GM19023 (cell line): ENCODE results near the gene PLEKHM3.
A peak's percentile ranks its signal among the peaks of the same experiment; 100 is the strongest.

Source experiments
- ATAC-seq: cut with Tn5 transposase; IDR thresholded peaks from one replicate; pipeline ENCODE4 v1.9.1; 2021; ENCODE audit warnings: mild to moderate bottlenecking, moderate library complexity; ENCODE audit not compliant: unreplicated experiment

The PLEKHM3 gene

DNA sequence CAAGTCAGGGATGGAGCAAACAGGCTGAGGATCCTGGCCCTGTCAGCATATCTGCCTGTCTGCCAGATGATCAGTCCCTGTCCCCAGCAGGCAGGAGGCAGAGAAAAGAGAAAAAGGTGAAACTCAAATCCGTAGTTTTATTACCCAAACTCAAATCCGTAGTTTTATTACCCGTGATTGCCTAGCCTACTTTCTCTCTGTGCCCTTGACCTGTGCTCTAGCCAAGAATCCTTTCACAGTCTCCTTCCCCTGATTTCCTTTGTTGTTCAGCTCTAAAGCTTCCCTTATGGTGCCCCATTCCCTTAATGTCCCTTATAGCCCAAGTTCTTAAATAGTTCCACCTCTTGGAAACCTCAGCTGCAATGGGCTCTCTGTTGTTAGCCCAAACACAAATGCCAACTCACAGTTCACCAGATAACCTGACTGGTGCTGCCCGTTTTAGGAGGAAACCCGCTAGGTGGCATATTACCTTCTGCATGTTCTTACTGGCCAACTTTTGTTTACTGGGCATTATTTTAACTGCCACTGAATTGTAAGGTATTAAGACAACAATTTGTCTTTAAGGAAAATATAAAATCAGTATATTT is 130.0 kb downstream of the PLEKHM3 start:
- ATAC-seq, result no peak

DNA sequence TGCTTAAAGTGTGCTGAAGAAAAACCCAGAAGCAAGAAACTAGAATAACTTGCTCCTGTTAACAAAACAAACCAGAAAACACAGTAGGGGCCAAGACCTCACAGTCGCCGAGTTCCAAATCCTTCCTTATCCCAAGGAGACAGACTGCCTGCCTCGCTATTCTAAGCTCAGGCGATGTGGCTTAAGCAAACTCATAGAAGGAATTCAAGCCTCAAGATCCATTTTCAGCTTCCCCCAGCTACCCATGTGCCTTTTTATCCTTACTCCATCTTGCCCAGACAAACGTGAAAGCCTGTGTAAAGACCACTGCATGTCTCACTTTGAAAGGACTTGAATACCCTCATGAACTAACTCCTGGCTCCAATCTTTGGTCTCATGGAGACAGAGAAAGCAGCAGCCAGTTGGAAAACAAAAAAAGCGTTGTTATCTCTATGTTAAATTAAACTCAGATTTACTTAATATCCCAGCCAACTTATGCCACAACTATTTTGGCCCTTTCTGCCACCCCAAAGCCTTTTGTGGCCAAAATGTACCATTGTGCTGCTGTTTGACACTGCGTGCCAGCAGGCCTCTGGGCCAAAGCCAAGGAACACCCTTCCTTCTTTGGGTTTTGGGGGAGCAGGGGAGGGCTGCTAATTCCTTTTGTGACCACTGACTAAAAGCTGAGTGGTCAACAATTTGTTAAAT is 132.5 kb downstream of the PLEKHM3 start:
- no peak for ATAC-seq

DNA sequence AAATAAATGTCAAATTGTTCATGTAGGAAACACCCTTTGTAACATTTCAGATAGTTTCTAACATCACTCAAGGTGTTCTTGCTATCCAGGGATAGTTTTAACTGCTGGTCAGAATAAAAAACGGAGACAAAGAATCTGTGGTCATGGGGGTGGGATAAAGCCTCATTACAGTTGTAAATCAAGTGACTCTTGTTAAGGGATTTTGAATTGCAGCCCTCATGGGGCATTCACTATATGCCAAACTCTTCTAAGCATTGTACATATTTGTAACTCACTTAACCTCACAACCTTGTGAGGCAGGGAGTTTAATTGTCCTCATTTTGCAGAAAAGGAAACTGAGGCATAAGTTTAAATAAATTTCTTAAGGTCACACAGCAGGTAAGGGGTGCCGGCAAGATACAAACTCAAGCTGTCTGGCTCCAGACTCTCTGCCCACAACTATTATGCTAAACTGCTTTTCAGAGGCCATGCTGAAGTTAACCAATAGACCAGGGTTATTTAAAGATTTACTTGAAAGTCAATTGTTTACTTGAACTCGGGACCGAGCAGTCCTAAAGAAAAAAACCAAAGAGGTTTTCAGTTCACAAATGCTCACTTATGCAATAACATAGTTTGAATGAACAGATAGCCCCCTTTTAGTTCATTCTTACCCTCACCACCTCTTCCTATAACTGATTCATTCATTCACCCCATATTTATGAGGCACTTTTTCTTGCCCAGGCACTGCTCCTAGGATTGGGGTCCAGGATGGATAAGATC is 134.1 kb downstream of the PLEKHM3 start:
- no peak for ATAC-seq

DNA sequence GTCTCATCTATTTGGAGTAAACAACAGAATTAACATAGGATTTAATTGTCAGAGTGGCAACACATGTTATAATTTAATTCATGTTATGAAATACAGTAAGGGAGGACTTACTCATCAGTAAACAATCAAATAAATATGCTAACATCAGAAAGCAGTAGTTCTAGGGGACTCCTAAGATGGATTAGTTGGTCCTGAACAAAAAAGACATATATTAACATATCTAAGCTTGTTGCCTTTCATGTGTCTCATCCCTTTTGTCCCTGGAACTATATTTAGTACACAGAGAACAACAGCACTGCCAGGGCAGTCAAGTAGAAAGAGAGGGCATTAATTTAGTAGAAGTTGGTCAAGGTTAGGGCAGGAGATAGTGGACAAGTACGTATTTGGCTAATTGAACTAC is 137.8 kb downstream of the PLEKHM3 start:
- no peak for ATAC-seq

DNA sequence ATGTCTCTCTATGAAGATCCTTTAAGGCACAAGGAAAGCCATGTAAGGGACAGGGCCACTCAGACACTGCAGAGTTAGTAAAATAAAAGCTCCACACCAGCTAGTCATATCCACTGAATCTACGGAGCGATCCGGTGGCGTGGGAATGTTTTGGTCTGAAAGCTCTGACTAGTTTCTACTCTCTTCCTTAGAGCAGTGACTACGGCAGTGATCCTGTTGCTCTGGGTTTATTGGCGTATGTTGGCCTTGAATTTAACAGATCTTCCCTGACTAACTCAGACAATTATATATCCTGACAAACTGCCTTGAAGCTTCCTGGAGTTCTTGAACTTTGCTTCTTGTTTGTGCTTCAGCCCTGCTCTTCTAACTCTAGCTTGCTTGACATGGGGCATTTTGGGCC is 140.3 kb downstream of the PLEKHM3 start:
- ATAC-seq, result no peak

DNA sequence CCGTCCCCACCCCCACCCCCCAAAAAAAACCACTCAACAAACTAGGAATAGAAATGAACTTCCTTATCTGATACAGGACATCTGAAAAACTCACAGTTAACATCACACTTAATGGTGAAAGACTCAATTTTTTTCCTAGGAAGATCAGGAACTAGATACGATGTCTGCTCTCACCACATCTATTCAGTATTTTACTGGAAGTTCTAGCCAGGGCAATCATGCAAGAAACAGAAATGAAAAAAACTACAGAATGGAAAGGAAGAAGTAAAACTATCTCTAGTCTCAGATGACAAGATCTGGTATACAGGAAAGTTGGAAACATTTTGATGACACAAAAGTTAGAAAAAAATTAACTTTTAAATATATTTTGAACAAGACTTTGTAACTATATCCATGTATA is 141.2 kb downstream of the PLEKHM3 start:
- ATAC-seq, result no peak

DNA sequence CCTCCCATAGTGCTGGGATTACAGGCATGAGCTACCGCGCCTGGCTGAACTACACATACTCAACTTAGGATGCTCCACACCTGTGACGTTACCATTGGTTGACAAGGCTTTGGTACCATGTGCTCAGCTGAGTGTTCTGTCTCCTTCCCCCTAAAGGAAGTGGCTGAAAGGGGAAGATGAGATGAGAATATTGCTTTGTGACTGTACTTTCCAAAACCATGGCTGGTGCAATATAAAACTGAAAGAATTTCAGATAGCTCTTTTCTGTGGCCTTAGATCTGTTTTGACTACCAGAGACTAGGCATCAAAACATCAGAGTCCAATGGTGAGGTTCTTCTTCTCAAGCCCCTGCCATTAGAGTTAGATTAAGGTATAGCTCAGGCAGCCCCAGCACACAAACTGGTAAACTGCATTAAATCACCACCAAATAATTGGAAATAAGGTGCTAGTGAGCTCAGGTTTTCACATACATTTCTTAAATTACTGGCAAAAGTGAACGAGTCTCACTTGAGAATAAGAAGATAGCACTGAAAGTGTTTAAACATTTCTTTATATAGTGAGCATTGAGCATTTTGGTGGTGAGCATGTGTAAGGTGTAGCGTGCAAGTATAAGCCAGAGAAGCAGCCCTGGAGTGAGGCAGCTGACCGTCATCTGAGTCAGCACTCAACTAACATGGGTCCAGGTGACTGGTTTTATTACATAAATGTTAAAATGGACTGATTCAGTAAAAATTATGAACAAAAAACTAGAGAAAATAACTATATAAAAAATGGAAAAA is 142.1 kb downstream of the PLEKHM3 start:
- ATAC-seq, result peak; percentile 78

DNA sequence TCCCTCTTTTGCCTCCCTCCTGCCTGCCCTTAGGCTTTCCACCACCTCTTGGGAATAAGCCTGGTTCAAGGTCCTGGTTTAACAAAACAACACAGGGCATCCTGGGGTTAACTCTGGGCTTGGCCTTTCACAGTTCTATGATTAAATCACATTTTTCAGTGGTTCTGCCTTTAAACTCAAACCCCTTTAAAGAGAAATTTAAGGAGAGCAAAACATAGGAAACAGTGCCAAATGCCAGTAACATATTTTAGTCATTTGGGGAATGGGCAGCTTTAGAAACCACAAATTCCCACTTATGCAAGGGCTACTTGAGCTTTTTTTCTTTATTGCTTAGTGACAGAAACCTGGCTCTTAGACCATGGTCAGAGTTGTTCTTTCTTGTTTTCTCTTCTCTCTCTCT is 143.4 kb downstream of the PLEKHM3 start:
- ATAC-seq, result no peak

DNA sequence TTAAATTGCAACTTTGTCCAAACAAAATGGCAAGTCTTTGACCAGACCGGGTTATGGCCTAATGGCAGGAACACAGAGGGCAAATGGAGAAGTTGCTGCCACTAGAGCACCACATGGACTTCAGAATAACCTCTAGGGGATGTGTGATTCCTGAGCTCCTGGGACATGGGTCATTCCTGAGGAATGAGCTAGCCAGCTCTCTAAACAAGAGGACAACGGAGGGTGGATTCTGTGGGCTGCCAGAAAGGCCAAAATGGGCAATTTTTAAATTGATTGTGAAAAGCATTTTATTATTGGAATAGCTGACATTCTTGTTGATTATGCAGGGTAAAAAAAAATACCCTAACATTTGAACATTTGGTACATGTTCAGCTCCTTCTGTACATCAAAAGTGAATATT is 145.8 kb downstream of the PLEKHM3 start:
- no peak for ATAC-seq

DNA sequence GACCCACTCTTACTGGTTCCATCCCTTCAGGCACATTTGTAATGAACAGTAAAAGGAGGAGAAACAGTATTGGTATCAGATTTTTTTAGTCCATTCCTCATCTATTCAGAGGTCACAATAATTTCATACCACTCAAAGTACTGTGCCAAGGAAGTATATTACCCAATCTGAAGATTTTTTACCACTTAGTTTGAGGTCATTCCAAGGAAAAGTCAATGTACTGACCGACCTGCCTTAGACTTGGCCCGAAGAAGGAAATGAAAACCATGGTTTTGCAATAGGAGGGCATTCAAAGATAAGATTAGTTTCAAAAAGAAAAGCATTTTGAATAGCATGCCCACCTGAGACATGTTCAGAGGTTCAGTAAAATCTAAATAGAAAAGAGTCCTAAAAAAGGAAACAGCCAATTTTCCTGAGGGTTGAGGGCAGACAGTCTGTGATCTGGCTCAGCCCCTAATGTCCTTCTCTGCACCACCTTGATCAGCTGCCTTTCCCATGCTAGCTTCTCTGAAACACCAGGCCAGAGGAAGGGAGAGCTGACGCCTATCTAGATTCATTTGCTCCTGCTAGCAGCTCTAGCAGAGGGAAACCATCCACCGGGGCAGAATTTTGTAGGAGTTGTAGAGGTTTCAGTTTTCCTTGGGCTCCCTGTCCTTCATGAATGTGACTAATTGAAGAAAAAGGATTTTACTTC is 148.3 kb downstream of the PLEKHM3 start:
- no peak for ATAC-seq

DNA sequence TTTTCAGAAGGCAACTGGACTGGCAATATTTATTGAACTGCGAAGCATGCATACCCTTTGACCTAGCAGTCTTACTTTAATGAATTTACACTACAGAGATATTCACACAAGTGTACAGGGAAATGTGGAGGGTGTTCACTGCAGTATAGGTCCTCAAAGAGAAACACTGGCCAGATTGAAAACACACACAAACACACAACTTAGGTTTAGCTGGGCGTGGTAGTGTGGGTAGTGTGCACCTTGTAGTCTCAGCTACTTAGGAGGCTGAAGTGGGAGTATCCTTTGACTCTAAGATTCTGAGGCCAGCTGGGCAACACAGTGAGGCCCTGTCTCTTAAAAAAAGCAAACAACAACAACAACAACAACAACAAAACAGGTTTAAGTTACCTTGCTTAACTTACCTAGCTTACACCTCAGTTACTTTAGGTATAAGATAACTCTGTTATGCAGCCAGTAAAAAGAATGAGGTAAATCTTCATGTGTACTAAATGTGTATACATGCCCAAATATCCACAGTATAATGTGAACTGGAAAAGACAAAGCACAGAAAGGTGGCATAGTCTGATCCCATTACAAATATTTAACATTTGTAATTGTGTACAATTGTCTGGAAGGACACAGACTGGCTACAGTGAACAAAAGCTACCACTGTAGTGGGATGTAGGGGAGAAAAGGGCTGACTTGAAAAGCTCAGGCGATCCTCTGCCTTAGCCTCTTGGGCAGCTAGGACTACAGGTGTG is 149.7 kb downstream of the PLEKHM3 start:
- no peak for ATAC-seq

DNA sequence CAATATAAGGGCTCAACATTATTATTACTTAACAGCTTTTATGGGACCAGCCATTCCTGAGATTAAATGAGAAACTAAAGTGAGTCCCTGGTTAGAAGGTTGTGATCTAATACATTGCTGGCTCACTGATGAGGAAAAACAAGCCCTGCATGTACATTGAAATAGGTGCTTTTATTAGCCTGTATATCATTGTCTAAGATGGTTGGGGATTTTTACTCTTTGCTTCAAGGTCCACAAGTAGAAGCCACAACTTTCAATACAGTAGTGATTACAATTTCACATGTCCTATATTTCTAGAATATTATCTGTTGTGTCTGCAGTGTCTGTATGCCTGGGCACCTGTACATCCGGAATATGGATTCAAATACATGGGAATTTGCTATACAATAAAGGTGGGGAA is 151.5 kb downstream of the PLEKHM3 start:
- peak; percentile 72 for ATAC-seq

DNA sequence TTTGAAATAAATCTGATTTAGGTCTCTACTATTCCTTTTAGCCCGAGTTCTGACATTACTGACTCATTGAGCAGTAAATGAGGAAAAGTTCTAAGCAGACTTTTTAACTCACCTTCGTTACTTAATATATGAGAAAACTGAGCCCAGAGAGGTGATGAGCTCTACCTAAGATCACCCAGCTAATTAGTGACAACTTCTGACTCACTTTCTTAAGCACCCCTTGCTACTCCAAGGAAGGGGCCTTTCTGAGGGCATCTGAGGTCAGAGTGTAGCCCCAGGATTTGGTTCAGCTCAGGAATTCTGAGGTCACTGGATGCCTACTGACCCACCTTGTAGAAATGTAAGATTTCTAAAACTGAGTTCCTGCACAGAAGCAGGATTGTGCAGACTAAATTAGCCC is 153.4 kb downstream of the PLEKHM3 start:
- ATAC-seq, result no peak

DNA sequence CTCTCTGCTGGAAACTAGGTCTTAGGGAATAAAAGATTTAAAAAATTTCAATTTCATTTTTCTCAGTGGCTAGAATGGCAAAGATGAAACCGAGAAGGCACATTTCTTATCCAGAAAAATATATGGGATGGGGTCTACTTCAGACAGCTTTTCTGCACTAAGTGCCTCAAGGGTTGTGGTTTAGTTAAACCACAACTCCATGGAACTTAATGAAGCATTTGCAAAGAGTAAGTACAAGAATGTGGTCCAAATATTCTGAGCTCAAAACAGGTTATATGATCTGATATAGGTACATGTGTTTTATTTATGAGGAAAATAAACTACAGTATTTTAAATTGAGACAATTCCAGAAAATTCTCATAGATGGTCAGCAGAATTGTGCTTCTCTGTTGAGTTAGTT is 153.8 kb downstream of the PLEKHM3 start:
- ATAC-seq, result no peak

DNA sequence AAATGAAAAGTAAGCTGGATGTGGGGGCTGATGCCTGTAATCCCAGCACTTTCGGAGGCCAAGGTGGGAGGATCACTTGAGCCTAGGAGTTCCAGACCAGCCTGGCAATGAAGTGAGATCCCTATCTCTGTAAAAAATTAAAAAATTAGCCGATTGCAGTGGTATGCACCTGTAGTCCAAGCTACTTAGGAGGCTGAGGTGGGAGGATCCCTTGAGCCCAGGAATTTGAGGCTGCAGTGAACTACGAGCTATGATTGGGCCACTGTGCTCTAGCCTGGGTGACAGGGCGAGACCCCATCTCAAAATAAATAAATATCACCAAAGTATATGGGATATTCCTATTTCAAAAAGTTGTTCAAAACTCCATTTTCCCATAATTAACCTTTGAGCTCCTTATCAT is 154.5 kb downstream of the PLEKHM3 start:
- no peak for ATAC-seq

DNA sequence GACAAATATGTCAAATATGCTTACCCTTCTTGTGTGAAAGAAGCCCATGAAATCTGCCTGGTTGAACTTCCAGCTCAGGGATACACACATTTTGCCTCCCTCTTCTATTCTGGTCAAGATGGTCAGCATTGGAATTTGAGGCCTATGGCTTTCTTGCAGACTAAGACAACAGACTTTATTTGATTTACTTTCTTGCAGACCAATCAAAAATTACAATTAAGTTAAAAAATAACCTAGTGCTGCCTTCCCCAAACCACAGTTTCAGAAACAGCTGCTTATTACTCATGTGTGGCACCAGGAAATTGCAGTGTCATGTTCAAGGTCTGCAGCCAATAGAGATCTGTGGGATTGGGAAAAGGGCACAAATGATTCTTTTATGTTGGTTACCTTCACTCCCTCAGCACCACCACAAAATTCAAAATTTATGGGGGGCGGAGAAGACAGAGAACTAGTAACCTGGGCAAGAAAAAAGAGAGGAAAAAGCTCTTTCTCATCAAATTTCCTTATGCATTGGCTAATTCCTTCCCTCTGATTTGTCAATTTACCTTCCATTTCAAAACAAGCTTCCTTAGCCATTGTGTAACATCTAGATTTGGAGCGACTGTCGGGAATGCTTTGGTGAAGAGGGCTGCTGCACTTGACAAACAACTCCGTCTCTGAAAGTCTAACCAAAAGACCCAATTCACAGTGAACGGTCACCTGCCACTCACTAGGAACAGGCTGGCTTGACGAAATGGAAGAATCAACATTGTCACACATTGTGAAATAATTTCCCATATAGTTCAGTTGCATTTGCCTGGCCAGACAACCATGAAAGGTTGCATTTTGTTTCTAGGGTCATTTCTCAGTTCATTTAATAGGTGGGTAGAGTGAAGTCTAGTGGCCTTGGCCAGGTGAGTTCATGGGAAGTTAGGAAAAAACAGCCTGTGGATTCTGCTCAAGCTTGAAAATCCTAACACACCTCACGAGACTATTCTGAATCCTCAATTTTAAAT is 155.2 kb downstream of the PLEKHM3 start:
- ATAC-seq, result no peak

DNA sequence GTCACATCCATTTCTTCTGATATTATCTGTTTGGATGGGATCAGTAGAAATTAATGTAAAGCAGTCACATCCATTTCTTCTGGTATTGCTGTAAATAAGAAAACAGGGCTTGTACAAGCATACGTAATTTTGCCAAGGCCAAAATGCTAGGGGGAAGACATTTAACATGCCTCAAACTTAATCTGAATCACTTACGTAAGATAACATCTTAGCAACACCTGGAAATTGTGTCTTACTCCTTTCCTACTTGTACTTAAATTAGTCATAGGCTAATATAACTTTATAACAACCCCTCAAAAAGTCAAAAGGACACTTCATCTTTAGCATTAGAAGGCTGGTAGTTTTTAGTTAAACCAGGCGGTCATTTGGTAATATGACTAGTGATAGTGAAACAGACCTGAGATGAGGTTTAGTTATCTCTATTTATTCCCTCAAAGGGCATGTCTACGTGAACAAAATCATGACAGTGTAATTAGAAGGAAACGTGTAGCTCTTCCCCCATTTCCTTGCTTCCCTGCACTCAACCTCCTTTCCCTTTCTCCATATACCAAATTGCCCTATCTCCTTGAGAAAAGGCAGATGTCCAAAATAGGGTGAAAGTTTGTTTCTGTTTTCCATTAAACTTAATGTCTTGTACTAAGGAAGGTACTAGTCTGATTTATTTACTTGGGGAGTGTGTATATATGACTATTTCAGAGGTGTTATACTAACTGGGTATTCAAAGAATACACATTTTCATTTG is 156.3 kb downstream of the PLEKHM3 start:
- no peak for ATAC-seq

DNA sequence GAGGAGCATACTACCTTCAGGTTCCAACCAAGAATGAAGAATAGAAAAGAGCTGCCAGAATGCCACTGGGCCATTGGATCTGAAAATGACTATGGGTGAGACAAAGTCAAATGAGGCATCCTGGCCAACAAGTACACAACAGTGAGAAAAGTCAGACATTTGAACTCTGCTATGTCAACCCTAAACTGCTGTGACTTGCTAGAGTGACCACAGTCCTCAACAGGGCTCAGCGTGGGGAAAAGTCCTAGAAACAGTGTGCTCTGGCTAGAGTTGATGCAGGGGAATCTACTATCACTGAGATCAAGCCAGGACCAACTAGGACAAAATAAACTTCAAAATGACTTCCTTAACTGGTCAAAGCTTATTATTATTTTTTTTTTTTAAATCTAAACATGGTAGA is 157.4 kb downstream of the PLEKHM3 start:
- ATAC-seq, result no peak
